Activated B cell treated with CpG ODN at 0.5 μM for 24 hours (primary cell): ENCODE measurements around the gene LRG1. TPM values are rescaled to one million over a fixed set of nuclear protein-coding genes. Genes with fewer than 3 reads are reported as not detected.
A peak's percentile ranks its signal among the peaks of the same experiment; 100 is the strongest.

Experiments used
- ATAC-seq: fragments of 200-7000 bp; cut with Tn5 transposase; one replicate; pipeline ENCODE4 v1.10.0; 2021; ENCODE audit warnings: low read depth, mild to moderate bottlenecking, moderate library complexity
- CTCF ChIA-PET: fragments of 350-600 bp; sonication (Branson Sonifier 250); formaldehyde crosslinking; loops from one replicate; lab custom pipeline; 2021; ENCODE audit warnings: antibody characterized with exemption; lab: Charles Lee
- POLR2A ChIA-PET: fragments of 350-600 bp; sonication (Branson Sonifier 250); formaldehyde crosslinking; loops from one replicate; lab custom pipeline; 2021; ENCODE audit warnings: antibody characterized with exemption; lab: Charles Lee
- DNase-seq: peaks from one replicate; pipeline ENCODE4 v3.0.0; 2022
- H3K27ac Mint-ChIP-seq: one replicate; pipeline ENCODE4 v1.8.0; 2020; ENCODE audit warnings: mixed read lengths
- H3K27me3 Mint-ChIP-seq: one replicate; pipeline ENCODE4 v1.8.0; 2021; ENCODE audit warnings: mixed read lengths
- H3K36me3 Mint-ChIP-seq: one replicate; pipeline ENCODE4 v1.8.0; 2021; ENCODE audit warnings: low read depth, mixed read lengths
- H3K4me1 Mint-ChIP-seq: one replicate; pipeline ENCODE4 v1.8.0; 2021; ENCODE audit warnings: mixed read lengths
- H3K4me3 Mint-ChIP-seq: one replicate; pipeline ENCODE4 v1.8.0; 2020; ENCODE audit warnings: mild to moderate bottlenecking, mixed read lengths
- H3K9me3 Mint-ChIP-seq: one replicate; pipeline ENCODE4 v1.8.0; 2020; ENCODE audit warnings: mixed read lengths
- intact Hi-C: fragments of 100-400 bp; cut with micrococcal nuclease; formaldehyde crosslinking; loops from one replicate; pipeline ENCODE4 v1.15.1; 2024
- total RNA-seq: library from RNA; stranded (reverse); gene quantifications from 2 replicates; pipeline ENCODE4 v1.2.3, GENCODE V29; 2022
- TF ChIP-seq, protein P1 (sequence below): fragments of 200-600 bp; IDR thresholded peaks from one replicate; pipeline ENCODE4 v1.8.0; 2022; ENCODE audit warnings: antibody characterized with exemption, mild to moderate bottlenecking

LRG1 gene
- total RNA-seq, 1 donor from 2014 or later: 2.0 TPM

DNA sequence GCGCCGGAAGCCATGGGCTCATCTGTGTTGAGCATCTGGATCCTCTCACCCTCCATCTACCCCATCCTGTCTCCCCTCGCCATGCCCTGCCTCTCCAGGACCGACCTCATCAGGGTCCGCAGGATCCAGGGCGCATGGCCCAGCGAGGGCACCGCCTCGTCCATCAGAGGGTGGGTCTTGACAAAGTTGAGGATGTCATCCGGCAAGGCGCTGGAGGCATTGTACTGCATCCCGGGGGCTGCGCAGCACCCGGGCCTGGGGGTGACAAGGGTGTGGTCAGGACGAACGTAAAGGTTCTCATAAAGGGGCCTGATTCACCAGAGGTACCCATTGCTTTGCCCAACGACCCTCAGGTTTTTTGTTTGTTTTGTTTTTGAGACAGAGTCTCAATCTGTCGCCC lies 10.2 kb upstream of the LRG1 start:
- Mint-ChIP-seq H3K36me3 (no peaks in the 10 kb centered on the region), H3K27me3 (peaks cover 2% of the 10 kb centered on the region), H3K4me3 (no peak overlapping the region), H3K4me1 (no peaks in the 10 kb centered on the region), H3K9me3 (no peaks in the 10 kb centered on the region), H3K27ac (no peak overlapping the region)
- intact Hi-C loops: no loop called here
- TF ChIP-seq, protein P1, sequence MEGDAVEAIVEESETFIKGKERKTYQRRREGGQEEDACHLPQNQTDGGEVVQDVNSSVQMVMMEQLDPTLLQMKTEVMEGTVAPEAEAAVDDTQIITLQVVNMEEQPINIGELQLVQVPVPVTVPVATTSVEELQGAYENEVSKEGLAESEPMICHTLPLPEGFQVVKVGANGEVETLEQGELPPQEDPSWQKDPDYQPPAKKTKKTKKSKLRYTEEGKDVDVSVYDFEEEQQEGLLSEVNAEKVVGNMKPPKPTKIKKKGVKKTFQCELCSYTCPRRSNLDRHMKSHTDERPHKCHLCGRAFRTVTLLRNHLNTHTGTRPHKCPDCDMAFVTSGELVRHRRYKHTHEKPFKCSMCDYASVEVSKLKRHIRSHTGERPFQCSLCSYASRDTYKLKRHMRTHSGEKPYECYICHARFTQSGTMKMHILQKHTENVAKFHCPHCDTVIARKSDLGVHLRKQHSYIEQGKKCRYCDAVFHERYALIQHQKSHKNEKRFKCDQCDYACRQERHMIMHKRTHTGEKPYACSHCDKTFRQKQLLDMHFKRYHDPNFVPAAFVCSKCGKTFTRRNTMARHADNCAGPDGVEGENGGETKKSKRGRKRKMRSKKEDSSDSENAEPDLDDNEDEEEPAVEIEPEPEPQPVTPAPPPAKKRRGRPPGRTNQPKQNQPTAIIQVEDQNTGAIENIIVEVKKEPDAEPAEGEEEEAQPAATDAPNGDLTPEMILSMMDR: no peak
- DNase-seq (no peak), ATAC-seq (no peak)
- ChIA-PET CTCF (no interaction called here), POLR2A (no interaction called here)

DNA sequence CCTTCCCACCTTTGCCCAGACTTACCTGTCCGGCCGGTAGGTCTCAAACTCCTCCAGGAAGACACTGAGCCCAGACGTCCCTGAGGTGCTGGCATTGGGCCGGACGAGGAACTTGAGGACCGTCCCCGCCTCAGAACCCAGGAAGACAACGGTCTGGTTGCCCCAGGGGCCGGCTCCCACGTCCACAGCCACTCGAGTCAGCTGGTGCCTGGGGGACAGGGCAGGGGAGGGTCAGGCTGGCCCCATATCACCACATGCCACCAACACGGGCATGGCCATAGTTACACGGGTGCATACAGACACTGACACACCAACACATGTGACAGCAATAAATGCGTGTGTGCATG lies 8.4 kb upstream of the LRG1 start:
- H3K4me3 Mint-ChIP-seq: no peak overlapping the region
- H3K27me3 Mint-ChIP-seq: peaks cover 2% of the 10 kb centered on the region
- no peak overlapping the region for H3K27ac Mint-ChIP-seq
- ATAC-seq (no peak), DNase-seq (no peak)
- TF ChIP-seq, protein P1: no peak
- ChIA-PET CTCF (no interaction called here), POLR2A (no interaction called here)
- H3K9me3 Mint-ChIP-seq: no peaks in the 10 kb centered on the region
- intact Hi-C loops: no loop called here
- no peaks in the 10 kb centered on the region for H3K4me1 Mint-ChIP-seq
- no peaks in the 10 kb centered on the region for H3K36me3 Mint-ChIP-seq

DNA sequence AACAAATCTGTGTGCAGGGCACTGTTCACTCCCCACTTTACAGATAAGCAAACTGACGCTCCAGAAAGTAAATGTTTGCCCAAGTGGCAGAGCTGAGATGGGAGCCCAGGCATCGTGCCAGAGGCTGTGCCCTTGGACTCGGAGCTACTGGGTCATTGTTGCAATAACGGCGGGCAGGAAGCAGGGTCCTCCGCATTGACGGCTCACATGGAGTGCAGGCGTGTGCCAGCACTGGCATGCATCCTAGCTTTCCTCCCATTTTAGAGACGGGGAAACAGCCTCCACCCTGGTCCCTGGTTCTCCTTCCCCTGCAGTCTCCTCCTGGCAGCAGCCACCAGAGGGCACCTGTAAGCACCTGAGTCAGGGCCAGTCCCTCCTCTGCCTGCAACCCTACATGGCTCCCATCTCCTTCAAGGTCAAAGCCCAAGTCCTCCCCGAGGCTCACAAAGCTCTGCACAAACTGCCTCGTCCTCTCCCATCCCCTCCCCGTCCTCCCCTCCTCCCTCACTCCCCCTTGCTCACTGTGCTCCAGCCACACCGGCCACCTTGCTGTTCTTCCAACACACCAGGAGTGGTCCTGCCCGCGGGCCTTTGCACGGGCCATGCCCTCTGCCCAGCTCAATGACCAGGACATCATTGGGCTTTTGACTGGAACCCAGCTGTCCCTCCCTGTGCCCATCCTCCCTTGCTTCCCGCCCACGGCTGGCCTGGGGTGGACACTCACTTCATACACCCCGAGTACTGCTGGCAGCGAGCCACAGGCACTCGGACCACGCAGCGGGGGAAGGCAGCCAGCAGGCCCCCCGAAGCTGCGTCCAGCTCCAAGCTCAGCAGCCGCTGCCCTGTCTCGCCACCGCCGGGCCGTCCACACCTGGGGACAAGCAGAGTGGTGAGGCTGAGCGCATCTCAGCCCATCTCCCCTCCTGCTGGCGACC lies 7.7 kb upstream of the LRG1 start:
- no peaks in the 10 kb centered on the region for H3K9me3 Mint-ChIP-seq
- CTCF ChIA-PET: interaction anchor here (1.3 kb wide), 1 partner anchor 89 kb away, joined by 3 read pairs; no protein-coding TSS in a partner anchor
- ATAC-seq: peak; percentile 31
- H3K4me1 Mint-ChIP-seq: no peaks in the 10 kb centered on the region
- H3K27me3 Mint-ChIP-seq: peaks cover 2% of the 10 kb centered on the region
- POLR2A ChIA-PET: no interaction called here
- TF ChIP-seq, protein P1: no peak
- no peak overlapping the region for H3K4me3 Mint-ChIP-seq
- no peak for DNase-seq
- no peak overlapping the region for H3K27ac Mint-ChIP-seq
- intact Hi-C loops: no loop called here
- no peaks in the 10 kb centered on the region for H3K36me3 Mint-ChIP-seq

DNA sequence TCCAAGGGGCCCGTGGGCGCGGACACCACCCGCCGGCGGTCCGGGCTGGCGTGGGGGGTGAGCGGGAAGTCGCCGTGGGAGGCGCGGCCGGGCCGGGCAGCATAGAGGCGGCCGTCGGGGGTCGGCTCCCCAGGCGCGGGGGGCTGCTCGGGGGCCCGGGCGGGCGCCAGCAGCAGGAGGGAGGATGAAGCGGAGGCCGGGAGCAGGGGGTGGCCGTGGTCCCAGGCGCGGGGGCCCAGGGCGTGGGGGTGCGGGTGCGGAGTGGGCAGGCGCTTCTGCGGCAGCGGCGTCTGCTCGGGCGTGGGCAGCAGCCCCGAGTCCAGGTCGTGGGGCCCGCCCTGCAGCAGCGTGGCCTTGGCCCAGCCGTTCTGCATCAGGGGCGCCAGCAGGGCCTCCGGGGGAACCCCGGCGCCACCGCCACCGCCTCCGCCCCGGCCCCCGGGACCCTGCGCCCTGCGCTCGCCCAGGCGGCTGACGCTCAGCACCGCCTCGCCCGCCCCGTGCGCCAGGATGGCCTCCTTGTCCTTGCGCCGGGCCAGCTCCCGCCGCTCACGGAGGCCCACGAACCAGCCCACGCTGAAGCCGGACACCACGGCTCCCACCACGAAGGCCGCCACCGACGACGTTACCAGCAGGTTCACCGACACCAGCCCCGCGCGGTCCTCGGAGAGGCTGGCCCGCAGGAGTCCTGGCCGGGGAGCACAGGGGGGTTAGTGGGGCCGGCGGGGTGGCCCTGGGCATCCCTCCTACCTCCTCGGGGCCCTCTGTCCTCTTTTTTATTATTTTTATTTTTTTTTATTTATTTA lies 4.2 kb upstream of the LRG1 start:
- Mint-ChIP-seq H3K4me3 (no peak overlapping the region), H3K27me3 (peaks cover 8% of the 10 kb centered on the region), H3K9me3 (peaks cover 2% of the 10 kb centered on the region), H3K27ac (no peak overlapping the region), H3K4me1 (peaks cover 11% of the 10 kb centered on the region), H3K36me3 (no peaks in the 10 kb centered on the region)
- no peak for DNase-seq
- no peak for ATAC-seq
- ChIA-PET POLR2A (no interaction called here), CTCF (no interaction called here)
- intact Hi-C loops: no loop called here
- TF ChIP-seq, protein P1: no peak
